ENCODE results near the gene TACR1.

DNA sequence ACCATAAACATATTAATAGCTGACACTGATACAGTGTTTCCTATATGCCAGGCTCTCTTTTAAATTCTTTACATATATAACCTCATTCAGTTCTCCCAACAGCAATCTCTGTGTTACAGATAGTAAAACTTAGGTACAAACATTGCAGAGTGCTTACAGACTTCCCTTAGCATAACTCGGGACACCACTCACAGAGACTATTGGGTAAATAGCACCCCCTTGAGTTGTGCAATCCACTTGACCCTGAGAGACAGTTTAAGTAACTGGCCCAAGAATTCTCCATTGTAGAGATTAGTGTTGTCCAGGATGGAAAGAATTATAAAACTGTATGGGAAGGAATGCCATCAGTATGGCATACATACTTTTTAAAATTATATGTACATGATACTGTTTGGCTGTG, 130.8 kb downstream of the TACR1 start:
- TF ChIP-seq, protein P1, sequence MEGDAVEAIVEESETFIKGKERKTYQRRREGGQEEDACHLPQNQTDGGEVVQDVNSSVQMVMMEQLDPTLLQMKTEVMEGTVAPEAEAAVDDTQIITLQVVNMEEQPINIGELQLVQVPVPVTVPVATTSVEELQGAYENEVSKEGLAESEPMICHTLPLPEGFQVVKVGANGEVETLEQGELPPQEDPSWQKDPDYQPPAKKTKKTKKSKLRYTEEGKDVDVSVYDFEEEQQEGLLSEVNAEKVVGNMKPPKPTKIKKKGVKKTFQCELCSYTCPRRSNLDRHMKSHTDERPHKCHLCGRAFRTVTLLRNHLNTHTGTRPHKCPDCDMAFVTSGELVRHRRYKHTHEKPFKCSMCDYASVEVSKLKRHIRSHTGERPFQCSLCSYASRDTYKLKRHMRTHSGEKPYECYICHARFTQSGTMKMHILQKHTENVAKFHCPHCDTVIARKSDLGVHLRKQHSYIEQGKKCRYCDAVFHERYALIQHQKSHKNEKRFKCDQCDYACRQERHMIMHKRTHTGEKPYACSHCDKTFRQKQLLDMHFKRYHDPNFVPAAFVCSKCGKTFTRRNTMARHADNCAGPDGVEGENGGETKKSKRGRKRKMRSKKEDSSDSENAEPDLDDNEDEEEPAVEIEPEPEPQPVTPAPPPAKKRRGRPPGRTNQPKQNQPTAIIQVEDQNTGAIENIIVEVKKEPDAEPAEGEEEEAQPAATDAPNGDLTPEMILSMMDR (IDR thresholded peaks at IDR 0.05) = no peak
- no peak for TF ChIP-seq POLR2A (IDR thresholded peaks at IDR 0.05)

All from esophagus squamous epithelium (tissue), 4 donors.